GM19239 (cell line): Measurements from ENCODE around the gene KLHDC10.
"Not testable (repeated sequence)": the region's sequence is repeated elsewhere in the genome, so short reads cannot be mapped to it uniquely, and the experiment has no call there.

ENCODE experiments used
- DNase-seq: peaks from one replicate; pipeline ENCODE4 v3.0.0; 2011; ENCODE audit warnings: low spot score; ENCODE audit not compliant: insufficient read length
- FAIRE-seq: peaks from 2 replicates; lab custom pipeline; 2011; peaks lifted over from hg19 to GRCh38; lab: Jason Lieb, UNC

KLHDC10 gene

DNA sequence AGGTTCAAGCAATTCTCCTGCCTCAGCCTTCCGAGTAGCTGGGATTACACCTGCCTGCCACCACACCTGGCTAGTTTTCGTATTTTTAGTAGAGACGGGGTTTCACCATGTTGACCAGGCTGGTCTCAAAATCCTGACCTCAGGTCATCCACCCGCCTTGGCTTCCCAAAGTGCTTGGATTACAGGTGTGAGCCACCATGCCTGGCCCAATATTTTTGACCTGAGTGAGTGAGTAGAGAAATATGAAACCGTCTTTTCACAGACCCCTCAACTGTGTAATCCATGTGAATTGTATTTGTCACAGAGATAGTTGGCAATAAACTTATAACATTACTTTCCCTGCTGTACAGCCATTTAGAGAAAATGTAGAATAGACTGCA lies 43.1 kb downstream of the KLHDC10 start:
- not testable (repeated sequence) for FAIRE-seq, DNase-seq

DNA sequence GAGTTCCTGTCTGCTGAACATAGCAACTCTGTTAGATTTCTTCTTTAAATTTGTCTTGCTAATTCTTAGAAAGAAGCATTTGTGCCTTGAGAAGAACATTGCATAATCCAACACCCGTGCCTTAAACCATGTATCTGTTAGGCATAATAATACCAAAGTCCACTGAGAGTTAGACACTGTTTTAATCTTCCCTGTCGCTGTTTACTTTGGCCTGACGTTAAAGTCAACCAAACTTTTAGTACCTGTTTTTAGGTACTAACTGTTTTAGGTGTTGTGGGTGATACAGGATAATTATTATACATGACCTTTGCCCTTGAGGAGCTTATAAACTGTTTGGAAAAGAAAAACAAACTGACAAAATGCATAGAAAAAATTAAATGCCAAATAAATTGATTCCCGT lies 43.6 kb downstream of the KLHDC10 start:
- FAIRE-seq, result peak; percentile 75
- DNase-seq, result no peak

DNA sequence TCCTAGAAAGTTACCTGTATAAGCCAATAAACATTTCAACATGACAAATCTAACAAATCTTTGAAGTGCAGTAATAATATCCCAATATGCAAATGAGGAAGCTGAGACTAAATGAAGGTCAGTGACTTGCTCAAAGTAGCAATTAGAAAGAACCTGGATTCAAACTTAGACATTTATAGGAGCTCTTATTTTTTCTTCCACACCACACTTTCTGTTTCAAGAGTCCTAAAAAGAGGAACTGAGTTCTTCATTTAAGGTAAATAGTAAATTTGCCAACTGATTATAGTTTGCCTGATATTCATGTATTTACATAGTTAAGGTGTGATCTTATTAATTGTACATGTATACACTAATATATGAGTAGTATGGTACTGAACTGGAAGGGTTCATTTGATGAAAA lies 44.0 kb downstream of the KLHDC10 start:
- DNase-seq, result no peak
- peak; percentile 18 for FAIRE-seq

GRCh38 chr7:130114776-130115175 lies 44.4 kb downstream of the KLHDC10 start:
- DNase-seq, result no peak
- FAIRE-seq, result no peak

- DNase-seq (no peak), FAIRE-seq (no peak)
These were observed 48.0 kb downstream of the KLHDC10 start for GRCh38 chr7:130118294-130118693.

DNA sequence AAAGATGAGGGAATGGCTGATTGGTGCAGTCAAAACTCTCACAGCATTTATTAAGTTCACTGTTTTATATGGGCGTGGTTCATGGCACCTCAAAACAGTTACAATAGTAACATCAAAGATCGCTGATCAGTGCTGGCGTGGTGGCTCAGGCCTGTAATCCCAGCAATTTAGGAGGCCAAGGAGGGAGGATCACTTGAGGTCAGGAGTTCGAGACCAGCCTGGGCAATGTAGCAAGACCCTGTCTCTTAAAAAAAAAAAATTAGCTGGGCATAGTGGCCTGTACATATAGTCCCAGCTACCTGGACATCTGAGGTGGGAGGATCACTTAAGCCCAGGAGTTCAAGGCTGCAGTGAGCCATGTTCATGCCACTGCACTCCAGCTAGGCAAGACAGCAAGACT lies 48.5 kb downstream of the KLHDC10 start:
- DNase-seq (no peak), FAIRE-seq (no peak)

DNA sequence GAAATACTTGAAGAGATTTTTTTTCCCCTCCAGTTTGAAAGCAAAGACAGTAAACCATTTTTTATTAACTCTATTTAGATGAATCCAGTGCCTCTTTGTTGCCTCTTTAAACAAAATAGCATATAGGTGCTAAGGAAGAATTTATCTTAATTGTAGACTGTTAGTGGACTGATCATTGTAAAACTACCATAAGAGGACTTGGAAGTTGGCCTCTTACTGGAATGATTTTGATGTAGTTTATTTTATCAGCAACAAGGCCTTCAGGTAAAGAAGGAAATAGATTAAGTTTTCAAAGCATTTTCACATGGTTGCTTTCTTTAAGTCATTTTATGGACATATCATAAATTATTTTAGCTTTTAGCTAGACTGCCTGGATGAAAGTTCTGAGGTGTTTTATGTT lies 53.2 kb downstream of the KLHDC10 start:
- DNase-seq, result no peak

GRCh38 chr7:130124711-130125110 lies 54.4 kb downstream of the KLHDC10 start:
- FAIRE-seq, result no peak
- DNase-seq, result no peak

More for the DNA sequence above, 53.2 kb downstream of the KLHDC10 start:
- no peak for FAIRE-seq

DNA sequence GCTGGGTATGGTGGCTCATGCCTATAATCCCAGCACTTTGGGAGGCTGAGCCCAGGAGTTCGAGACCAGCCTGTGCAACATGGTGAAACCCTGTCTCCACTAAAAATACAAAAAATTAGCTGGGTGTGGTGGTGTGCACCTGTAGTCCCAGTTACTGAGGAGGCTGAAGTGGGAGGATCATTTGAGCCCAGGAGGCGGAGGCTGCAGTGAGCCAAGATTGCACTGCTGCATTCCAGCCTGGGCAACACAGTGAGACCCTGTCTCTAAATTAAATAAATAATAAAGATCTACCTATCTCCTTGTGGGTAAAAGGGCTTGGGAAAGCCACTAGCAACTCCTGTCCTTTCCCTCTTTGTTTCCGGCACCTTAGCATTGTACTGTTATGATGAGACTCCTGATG lies 56.5 kb downstream of the KLHDC10 start:
- not testable (repeated sequence) for FAIRE-seq, DNase-seq

DNA sequence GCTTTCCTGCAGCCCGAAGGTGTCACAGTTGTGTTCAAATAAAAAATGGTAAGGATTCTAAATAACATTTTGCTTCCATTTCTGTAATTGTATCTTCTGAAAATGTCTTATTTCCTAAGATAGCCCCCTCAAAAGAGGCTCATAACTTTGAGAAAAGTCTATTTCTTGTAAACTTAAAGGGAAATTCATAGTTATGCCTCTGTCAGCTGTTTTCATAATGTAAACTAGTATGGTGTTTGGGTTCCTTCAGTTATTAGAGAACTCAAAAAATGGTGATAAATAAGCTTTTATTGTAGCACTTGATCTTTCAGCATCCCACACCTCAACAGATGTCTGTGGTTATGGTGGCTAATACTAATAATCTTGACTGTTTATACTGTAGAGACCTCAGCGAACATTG lies 57.1 kb downstream of the KLHDC10 start:
- DNase-seq, result no peak
- FAIRE-seq, result no peak

DNA sequence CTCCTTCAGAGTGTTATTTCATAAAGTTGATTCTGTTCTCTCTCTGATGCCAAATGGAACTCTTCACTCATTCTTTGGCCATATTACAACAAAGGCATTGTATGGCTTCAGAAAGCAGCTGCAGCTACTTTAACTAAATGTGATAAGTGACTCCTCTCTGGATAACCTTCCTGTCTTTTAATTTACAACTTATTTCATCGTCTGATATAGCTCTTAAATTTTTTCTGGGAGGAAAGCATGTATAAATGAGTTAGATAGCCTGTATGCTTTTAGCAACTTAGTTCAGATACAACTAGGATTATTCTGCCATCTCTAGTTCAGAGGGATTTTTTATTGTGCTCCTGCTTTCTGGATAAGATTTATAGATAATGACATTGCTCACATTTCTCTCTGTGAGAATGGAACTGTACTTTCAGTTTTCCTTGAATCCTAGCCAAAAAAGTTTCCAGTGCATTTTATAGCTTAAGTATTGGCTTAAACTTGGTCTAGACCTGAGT lies 57.5 kb downstream of the KLHDC10 start:
- DNase-seq, result no peak

GRCh38 chr7:130129011-130129411 lies 58.7 kb downstream of the KLHDC10 start:
- DNase-seq (no peak), FAIRE-seq (no peak)

More for the DNA sequence above, 57.5 kb downstream of the KLHDC10 start:
- FAIRE-seq, result no peak

DNA sequence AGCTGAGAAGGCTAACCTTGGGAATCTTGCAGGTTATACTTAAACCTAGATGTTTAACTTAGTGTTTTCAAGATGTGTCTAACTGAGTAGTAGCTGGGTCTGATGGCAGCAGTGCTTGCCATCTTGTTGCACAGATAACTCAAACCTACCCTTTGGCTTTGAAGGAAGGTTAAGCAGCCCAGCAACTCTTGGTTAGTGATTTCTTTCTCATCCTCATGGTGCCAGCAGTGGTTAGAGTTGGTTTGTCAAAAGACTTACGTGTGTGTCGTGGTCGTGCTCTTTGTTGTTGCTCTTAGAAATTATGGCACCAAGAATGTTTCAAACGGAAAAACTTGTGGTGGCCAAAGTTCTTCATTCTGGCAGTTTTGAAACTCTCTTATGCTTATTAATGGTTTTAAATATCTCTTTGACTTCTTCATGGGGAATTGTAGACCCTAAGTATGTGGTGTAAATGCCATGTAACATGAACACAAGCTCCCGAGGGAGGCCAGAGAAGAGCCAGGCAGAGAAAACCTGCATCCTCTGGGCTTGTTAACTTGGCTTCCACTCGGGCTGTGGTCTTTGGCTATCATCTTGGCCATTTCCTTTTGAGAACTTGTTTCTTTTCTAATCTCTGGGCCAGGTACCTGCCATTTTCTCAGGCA lies 61.0 kb downstream of the KLHDC10 start:
- FAIRE-seq (no peak), DNase-seq (no peak)

GRCh38 chr7:130131964-130132875 lies 61.9 kb downstream of the KLHDC10 start:
- FAIRE-seq (no peak), DNase-seq (no peak)

GRCh38 chr7:130133029-130133782 lies 62.9 kb downstream of the KLHDC10 start:
- FAIRE-seq, result no peak
- no peak for DNase-seq

GRCh38 chr7:130134106-130134636 lies 63.8 kb downstream of the KLHDC10 start:
- FAIRE-seq (no peak), DNase-seq (no peak)

GRCh38 chr7:130134726-130135125 lies 64.4 kb downstream of the KLHDC10 start:
- no peak for FAIRE-seq
- no peak for DNase-seq

DNA sequence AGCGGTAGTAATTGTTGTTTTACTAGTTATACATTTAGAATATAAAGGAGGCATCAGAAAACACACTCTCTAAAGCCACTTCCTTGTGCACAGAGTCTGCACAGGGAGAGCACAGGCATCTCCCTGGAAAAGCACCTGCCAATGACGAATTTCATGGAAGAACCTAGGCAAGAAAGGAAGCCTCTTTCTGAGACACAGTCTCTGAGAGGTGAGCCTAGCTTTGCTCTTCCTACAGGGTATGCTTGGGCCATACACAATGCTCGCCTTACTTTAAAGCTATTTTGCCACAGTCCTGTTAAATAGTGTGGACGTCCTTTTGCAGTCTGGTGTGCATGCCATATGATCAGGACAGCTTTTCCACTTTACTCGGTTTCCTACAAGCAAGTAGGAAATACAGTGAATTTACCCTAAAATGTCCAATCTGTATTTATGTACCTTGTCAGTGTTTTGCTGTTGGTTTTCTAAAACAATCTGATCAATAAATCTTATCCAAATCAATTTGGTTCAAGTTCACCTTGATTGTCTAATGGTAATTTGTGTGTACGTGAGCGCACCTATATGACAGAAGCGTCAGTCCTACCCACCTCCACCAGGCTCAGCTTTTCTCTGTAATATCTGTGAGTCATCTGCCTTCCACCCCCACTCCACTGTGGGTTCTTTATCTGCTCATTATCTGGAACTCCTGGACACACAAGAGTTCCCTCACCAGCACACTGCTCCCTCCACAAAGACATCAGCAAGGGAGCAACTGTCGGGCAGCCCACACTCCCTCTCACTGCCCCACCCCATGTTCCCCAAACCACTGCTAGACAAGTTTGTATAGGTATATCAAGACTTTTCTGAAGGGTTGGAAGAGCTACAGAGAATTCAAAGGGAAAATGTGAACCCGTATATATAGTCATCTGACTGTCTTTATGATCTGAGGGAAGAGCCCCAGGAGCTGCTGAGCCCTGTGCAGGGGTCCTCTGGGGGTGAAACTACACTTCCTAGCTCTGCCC lies 65.2 kb downstream of the KLHDC10 start:
- no peak for DNase-seq
- no peak for FAIRE-seq

DNA sequence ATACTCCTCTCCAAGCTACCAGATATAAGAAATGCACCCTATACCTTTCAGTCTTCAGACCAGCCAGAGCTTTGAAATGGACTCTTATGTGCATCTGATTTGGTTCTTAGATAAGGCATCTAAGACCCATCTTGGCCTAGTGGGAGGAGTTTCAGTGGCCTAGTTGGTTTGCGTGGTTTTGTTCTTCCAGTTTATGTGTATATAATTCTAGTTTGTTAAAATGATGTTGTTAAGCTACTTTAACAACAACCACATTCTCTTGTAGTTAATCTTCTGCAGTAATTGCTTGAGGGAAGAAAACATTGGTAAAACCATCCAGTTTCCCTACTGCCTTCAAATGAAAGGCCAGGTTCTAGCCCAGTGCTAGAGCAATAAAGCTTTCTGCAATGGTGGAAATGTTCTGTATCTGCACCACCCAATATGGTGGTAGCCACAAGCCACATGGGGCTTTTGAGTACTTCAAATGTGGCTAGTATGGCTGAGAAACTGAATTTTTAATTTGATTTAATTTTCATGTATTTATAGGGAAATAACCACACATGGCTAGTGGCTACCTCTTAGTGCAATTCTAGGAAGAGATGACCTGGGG lies 66.3 kb downstream of the KLHDC10 start:
- DNase-seq, result no peak
- no peak for FAIRE-seq
